GOT3 (cell line): ENCODE data around the gene TBC1D17.

Experiments used
- DNase-seq: peaks from one replicate; lab custom pipeline; 2025; ENCODE audit warnings: mixed read lengths; lab: John Stamatoyannopoulos, UW

TBC1D17 gene

GRCh38 chr19:49877020-49877878 lies at the start of gene TBC1D17, which contains the start of gene AKT1S1:
Gene TBC1D17 (plus strand): TSS chr19:49877702. CDS start chr19:49877724, 22 bp downstream.
Gene AKT1S1 (minus strand): TSS chr19:49877355. CDS start chr19:49873295, 4,060 bp downstream.
- peak; percentile 96 for DNase-seq

GRCh38 chr19:49829200-49829599 lies 48.3 kb upstream of the TBC1D17 start:
- DNase-seq: no peak

GRCh38 chr19:49829721-49830120 lies 47.8 kb upstream of the TBC1D17 start:
- DNase-seq: no peak

GRCh38 chr19:49830766-49831165 lies 46.7 kb upstream of the TBC1D17 start:
- no peak for DNase-seq

- no peak for DNase-seq
Measured at GRCh38 chr19:49831592-49831991, 45.9 kb upstream of the TBC1D17 start.

GRCh38 chr19:49832556-49832955 lies 44.9 kb upstream of the TBC1D17 start:
- DNase-seq: no peak

GRCh38 chr19:49833599-49833998 lies 43.9 kb upstream of the TBC1D17 start:
- DNase-seq: no peak

GRCh38 chr19:49835562-49835961 lies 41.9 kb upstream of the TBC1D17 start:
- DNase-seq: no peak

- DNase-seq: no peak
Measured at GRCh38 chr19:49836176-49837008, 41.1 kb upstream of the TBC1D17 start.

GRCh38 chr19:49837009-49837310 lies 40.5 kb upstream of the TBC1D17 start:
- DNase-seq: no peak

- DNase-seq: no peak
Measured at GRCh38 chr19:49837425-49837824, 40.1 kb upstream of the TBC1D17 start.

- DNase-seq: no peak
Measured at GRCh38 chr19:49838885-49839588, 38.5 kb upstream of the TBC1D17 start.

GRCh38 chr19:49839713-49840112 lies 37.8 kb upstream of the TBC1D17 start:
- DNase-seq: no peak

- no peak for DNase-seq
Measured at GRCh38 chr19:49840321-49840720, 37.2 kb upstream of the TBC1D17 start.

GRCh38 chr19:49840736-49841249 lies 36.7 kb upstream of the TBC1D17 start:
- DNase-seq: no peak

- DNase-seq: no peak
Measured at GRCh38 chr19:49843265-49843664, 34.2 kb upstream of the TBC1D17 start.

- DNase-seq: no peak
Measured at GRCh38 chr19:49844138-49845095, 33.1 kb upstream of the TBC1D17 start.

GRCh38 chr19:49845414-49845813 lies 32.1 kb upstream of the TBC1D17 start:
- DNase-seq: no peak

GRCh38 chr19:49846408-49846807 lies 31.1 kb upstream of the TBC1D17 start:
- no peak for DNase-seq

- DNase-seq: no peak
Measured at GRCh38 chr19:49847731-49848696, 29.5 kb upstream of the TBC1D17 start.
